Upper lobe of left lung (tissue), 4 donors: ENCODE measurements around the gene PDZD2.

Experiments used
- EP300 ChIP-seq, 4 donors: sonication (generic); formaldehyde crosslinking; IDR thresholded peaks; one replicate each; pipeline ENCODE4 v1.5.1; 2017; ENCODE audit warnings: antibody characterized with exemption in 4 of 4, control low read depth in 2 of 4
- POLR2A ChIP-seq, 4 donors: fragments of 450-650 bp; IDR thresholded peaks; one replicate each; pipeline ENCODE4 v1.5.1; 2016 to 2017; ENCODE audit warnings: antibody characterized with exemption in 4 of 4, mild to moderate bottlenecking in 2 of 4
- TF ChIP-seq, protein P1 (sequence below), 6 experiments: fragments of 450-650 bp in 4 of 6; fragments of 200-600 bp in 2 of 6; sonication (generic) in 2 of 6; IDR thresholded peaks; one replicate each; pipeline ENCODE4 v1.5.1; 2016 to 2019; ENCODE audit warnings: antibody characterized with exemption in 6 of 6

DNA sequence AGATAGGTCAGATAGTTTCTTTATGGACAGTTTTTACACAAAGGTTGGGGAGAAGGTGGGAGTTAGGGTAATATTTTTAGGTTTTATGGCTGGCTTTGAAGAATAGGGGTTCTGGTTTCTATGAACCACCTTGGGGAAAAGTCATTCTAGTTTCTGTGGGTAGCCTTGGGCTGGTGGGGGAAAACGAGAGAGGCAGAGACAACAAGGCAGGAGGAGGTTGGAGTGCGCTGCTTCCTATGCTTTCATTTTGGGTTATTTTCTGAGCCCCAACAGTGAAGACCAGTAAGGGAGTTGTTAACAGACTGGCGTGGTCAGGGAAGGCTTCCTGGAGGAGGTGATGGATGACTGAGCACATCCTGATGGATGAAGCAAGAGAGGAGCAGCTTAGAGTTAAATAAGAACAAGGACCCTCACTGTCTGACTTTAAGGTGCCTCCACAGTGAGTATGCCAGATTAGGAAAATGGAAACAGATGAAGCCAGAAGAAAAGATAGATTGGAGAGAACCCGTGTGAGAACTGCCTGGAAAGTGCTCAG is 81.9 kb downstream of the PDZD2 start:
- TF ChIP-seq, protein P1, sequence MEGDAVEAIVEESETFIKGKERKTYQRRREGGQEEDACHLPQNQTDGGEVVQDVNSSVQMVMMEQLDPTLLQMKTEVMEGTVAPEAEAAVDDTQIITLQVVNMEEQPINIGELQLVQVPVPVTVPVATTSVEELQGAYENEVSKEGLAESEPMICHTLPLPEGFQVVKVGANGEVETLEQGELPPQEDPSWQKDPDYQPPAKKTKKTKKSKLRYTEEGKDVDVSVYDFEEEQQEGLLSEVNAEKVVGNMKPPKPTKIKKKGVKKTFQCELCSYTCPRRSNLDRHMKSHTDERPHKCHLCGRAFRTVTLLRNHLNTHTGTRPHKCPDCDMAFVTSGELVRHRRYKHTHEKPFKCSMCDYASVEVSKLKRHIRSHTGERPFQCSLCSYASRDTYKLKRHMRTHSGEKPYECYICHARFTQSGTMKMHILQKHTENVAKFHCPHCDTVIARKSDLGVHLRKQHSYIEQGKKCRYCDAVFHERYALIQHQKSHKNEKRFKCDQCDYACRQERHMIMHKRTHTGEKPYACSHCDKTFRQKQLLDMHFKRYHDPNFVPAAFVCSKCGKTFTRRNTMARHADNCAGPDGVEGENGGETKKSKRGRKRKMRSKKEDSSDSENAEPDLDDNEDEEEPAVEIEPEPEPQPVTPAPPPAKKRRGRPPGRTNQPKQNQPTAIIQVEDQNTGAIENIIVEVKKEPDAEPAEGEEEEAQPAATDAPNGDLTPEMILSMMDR (IDR thresholded peaks at IDR 0.05) = no peak
- TF ChIP-seq POLR2A (IDR thresholded peaks at IDR 0.05) (no peak), EP300 (IDR thresholded peaks at IDR 0.05) (no peak)
